ENCODE data around the gene INPP5F.
A peak's percentile ranks its signal among the peaks of the same experiment; 100 is the strongest.

The INPP5F gene

GRCh38 chr10:119723161-119723560 lies 2.7 kb upstream of the INPP5F start:
- no peak for DNase-seq (ENCODE audit: low read depth in 1 of 2, low spot score in 1 of 2)
- H3K27me3 ChIP-seq (ENCODE audit: insufficient read depth, poor library complexity, severe bottlenecking): no peaks in the 10 kb centered on the region
- TF ChIP-seq POLR2AphosphoS5 (IDR thresholded peaks at IDR 0.05; ENCODE audit: low read depth): no peak
- TF ChIP-seq SPI1 (IDR thresholded peaks at IDR 0.05; ENCODE audit: borderline replicate concordance, low read depth): no peak
- TF ChIP-seq, protein P1, sequence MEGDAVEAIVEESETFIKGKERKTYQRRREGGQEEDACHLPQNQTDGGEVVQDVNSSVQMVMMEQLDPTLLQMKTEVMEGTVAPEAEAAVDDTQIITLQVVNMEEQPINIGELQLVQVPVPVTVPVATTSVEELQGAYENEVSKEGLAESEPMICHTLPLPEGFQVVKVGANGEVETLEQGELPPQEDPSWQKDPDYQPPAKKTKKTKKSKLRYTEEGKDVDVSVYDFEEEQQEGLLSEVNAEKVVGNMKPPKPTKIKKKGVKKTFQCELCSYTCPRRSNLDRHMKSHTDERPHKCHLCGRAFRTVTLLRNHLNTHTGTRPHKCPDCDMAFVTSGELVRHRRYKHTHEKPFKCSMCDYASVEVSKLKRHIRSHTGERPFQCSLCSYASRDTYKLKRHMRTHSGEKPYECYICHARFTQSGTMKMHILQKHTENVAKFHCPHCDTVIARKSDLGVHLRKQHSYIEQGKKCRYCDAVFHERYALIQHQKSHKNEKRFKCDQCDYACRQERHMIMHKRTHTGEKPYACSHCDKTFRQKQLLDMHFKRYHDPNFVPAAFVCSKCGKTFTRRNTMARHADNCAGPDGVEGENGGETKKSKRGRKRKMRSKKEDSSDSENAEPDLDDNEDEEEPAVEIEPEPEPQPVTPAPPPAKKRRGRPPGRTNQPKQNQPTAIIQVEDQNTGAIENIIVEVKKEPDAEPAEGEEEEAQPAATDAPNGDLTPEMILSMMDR (IDR thresholded peaks at IDR 0.05; ENCODE audit: insufficient read depth, low read length): no peak
- TF ChIP-seq, protein P2, sequence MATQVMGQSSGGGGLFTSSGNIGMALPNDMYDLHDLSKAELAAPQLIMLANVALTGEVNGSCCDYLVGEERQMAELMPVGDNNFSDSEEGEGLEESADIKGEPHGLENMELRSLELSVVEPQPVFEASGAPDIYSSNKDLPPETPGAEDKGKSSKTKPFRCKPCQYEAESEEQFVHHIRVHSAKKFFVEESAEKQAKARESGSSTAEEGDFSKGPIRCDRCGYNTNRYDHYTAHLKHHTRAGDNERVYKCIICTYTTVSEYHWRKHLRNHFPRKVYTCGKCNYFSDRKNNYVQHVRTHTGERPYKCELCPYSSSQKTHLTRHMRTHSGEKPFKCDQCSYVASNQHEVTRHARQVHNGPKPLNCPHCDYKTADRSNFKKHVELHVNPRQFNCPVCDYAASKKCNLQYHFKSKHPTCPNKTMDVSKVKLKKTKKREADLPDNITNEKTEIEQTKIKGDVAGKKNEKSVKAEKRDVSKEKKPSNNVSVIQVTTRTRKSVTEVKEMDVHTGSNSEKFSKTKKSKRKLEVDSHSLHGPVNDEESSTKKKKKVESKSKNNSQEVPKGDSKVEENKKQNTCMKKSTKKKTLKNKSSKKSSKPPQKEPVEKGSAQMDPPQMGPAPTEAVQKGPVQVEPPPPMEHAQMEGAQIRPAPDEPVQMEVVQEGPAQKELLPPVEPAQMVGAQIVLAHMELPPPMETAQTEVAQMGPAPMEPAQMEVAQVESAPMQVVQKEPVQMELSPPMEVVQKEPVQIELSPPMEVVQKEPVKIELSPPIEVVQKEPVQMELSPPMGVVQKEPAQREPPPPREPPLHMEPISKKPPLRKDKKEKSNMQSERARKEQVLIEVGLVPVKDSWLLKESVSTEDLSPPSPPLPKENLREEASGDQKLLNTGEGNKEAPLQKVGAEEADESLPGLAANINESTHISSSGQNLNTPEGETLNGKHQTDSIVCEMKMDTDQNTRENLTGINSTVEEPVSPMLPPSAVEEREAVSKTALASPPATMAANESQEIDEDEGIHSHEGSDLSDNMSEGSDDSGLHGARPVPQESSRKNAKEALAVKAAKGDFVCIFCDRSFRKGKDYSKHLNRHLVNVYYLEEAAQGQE (IDR thresholded peaks at IDR 0.05; ENCODE audit: insufficient replicate concordance, low read depth): no peak
- TF ChIP-seq GABPA (IDR thresholded peaks at IDR 0.05; ENCODE audit: low read depth): no peak
- H3K27ac ChIP-seq (replicated peaks): no peak overlapping the region
- no peak overlapping the region for H3K4me3 ChIP-seq (replicated peaks; ENCODE audit: insufficient read depth, low read length)

- no peak for DNase-seq (ENCODE audit: low read depth in 1 of 2, low spot score in 1 of 2)
- Histone ChIP-seq H3K27ac (replicated peaks) (no peak overlapping the region), H3K27me3 (ENCODE audit: insufficient read depth, poor library complexity, severe bottlenecking) (no peaks in the 10 kb centered on the region), H3K4me3 (replicated peaks; ENCODE audit: insufficient read depth, low read length) (no peak overlapping the region)
- TF ChIP-seq, protein P2 (IDR thresholded peaks at IDR 0.05; ENCODE audit: insufficient replicate concordance, low read depth): no peak
- TF ChIP-seq POLR2AphosphoS5 (IDR thresholded peaks at IDR 0.05; ENCODE audit: low read depth) (no peak), SPI1 (IDR thresholded peaks at IDR 0.05; ENCODE audit: borderline replicate concordance, low read depth) (no peak), GABPA (IDR thresholded peaks at IDR 0.05; ENCODE audit: low read depth) (no peak)
- TF ChIP-seq, protein P1 (IDR thresholded peaks at IDR 0.05; ENCODE audit: insufficient read depth, low read length): no peak
These were observed 2.2 kb upstream of the INPP5F start for GRCh38 chr10:119723624-119724023.

DNA sequence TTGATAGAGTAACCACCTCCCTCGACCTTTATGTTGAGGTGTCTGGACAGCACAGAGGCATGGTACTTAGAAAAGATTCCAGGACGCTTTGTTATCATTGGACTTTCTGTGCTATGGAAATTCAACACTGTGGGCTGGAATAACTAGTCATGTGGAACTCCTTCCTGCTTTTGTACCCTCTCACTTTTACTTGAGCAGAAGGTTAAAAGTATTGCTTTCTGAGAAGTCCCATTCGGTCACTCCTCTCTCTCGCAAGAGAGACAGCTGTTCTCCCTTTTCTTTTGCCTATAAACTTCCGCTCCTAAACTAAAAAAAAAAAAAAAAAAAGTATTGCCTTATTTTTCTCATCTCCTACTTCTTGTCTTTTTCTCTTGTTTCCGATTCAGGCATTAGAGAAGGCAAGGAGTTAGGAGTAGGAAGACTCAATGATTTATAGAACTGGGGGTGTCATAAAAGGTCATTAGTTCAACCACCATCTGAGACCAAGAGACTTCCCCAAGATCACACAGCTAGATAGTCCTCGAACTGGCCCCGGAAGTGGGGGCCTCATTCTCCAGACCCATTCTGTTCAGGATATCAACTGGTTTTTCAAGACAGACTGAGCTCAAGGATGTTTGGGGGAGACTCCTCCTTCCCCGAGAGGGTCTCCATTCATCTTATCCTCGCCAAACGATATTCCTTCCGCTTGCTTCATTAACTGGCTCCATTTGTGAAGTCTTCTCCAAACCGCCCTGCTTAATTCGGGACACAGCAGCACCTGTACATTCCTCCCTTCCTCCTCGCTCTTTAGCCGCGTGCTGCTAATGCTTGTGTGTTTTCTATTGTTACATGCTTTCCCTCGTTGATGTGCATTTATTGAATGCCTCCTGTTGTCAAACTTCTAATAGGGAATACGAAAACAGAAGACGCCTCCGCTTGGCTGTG lies 995 bp upstream of the INPP5F start:
- H3K4me3 ChIP-seq (replicated peaks; ENCODE audit: insufficient read depth, low read length): peak overlapping the region; percentile 57
- H3K27ac ChIP-seq (replicated peaks): peak overlapping the region; percentile 94
- no peaks in the 10 kb centered on the region for H3K27me3 ChIP-seq (ENCODE audit: insufficient read depth, poor library complexity, severe bottlenecking)
- TF ChIP-seq SPI1 (IDR thresholded peaks at IDR 0.05; ENCODE audit: borderline replicate concordance, low read depth): peak; percentile 20; the same call in 1 of the 2 replicates
- TF ChIP-seq, protein P2 (IDR thresholded peaks at IDR 0.05; ENCODE audit: insufficient replicate concordance, low read depth): no peak
- no peak; the same call in 1 of the 2 replicates for TF ChIP-seq GABPA (IDR thresholded peaks at IDR 0.05; ENCODE audit: low read depth)
- TF ChIP-seq, protein P1 (IDR thresholded peaks at IDR 0.05; ENCODE audit: insufficient read depth, low read length): no peak
- no peak for TF ChIP-seq POLR2AphosphoS5 (IDR thresholded peaks at IDR 0.05; ENCODE audit: low read depth)
- DNase-seq (ENCODE audit: low read depth in 1 of 2, low spot score in 1 of 2): peak in 1 of 2 experiments; percentile 57

Data from HL-60 (cell line).